Mammary epithelial cell (primary cell): ENCODE data around the gene TNRC18.

Experiments
- CTCF ChIP-seq, 2 donors: IDR thresholded peaks in 1 of 2; conservative IDR thresholded peaks in 1 of 2; 2 replicates each; pipeline ENCODE4 v1.5.1; 2011 to 2012; ENCODE audit warnings: inconsistent platforms in 2 of 2, low read length in 2 of 2, mild to moderate bottlenecking in 2 of 2, control low read depth in 1 of 2, low read depth in 1 of 2; ENCODE audit not compliant: insufficient read depth in 1 of 2; ENCODE audit errors: extremely low read depth in 1 of 2
- EZH2 ChIP-seq: IDR thresholded peaks from 2 replicates; pipeline ENCODE4 v1.6.1; 2012; ENCODE audit warnings: low read length, inconsistent platforms, borderline replicate concordance

GRCh38 chr7:5310822-5311405 is 112.7 kb downstream of the TNRC18 start:
- no peak for TF ChIP-seq CTCF (conservative IDR thresholded peaks at IDR 0.05 in 1 of 2, IDR thresholded peaks at IDR 0.05 in 1 of 2; ENCODE audit: extremely low read depth in 1 of 2, insufficient read depth in 1 of 2, low read depth in 1 of 2, low read length in 2 of 2)
- TF ChIP-seq EZH2, result no peak
